Upper lobe of left lung (tissue), 4 donors: ENCODE results near the gene EVC.

Source experiments
- CTCF ChIP-seq, 6 experiments: fragments of 450-650 bp in 4 of 6; fragments of 200-600 bp in 2 of 6; sonication (generic) in 2 of 6; IDR thresholded peaks; one replicate each; pipeline ENCODE4 v1.5.1; 2016 to 2019; ENCODE audit warnings: antibody characterized with exemption in 6 of 6
- EP300 ChIP-seq, 4 donors: sonication (generic); formaldehyde crosslinking; IDR thresholded peaks; one replicate each; pipeline ENCODE4 v1.5.1; 2017; ENCODE audit warnings: antibody characterized with exemption in 4 of 4, control low read depth in 2 of 4

DNA sequence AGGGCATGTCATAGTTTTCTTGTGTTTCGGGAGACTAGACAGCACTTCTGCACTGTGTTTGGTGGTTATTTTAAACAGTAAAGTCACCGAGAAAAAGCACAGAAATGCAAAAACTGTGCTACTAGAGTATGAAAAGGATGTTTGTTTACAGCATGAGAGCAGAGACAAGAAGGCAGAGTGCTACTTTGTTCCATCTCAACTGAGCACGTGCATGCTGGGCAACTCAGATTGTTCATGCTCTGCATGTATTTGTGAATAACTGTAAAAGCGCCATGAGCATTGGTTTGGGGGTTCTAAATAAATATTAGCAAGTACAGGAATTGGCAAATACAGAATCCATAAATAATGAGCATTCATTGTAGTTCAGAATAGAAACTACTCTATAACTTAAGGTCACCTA is 7.4 kb downstream of the EVC start:
- TF ChIP-seq EP300 (IDR thresholded peaks at IDR 0.05) (no peak), CTCF (IDR thresholded peaks at IDR 0.05) (no peak)
